ENCODE data around the gene DCC. TPM values are rescaled to one million over a fixed set of nuclear protein-coding genes. Genes with fewer than 3 reads are reported as not detected.

DCC gene
- total RNA-seq, 2 experiments from 2014 or later: not detected

DNA sequence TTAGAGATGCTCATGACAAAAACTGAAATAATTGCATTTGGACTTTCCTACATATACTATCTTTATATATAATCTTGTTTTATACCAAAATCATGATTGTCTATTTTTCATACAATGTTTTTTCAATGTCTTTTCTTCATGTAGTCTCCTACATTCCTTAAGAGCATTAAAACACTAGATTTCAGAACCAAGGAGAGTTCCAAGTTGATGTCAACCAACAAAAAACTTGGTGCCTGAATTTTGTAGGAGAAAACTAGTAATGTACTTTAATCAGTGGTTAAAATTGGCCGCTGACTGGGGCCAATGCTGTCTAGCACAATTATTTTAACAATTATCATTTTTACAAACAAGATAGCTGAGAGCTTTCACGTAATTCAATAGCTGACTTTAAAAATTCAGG is 678.8 kb downstream of the DCC start:
- no peak for DNase-seq
- ChIA-PET POLR2A (no interaction called here), CTCF (no interaction called here)
- no peak for TF ChIP-seq CTCF (IDR thresholded peaks at IDR 0.05)
- Mint-ChIP-seq H3K27me3 (no peaks in the 10 kb centered on the region), H3K36me3 (ENCODE audit: low read depth) (no peaks in the 10 kb centered on the region), H3K4me3 (no peak overlapping the region), H3K27ac (no peak overlapping the region), H3K4me1 (ENCODE audit: low read depth) (no peaks in the 10 kb centered on the region), H3K9me3 (peaks cover 6% of the 10 kb centered on the region)
- H3K27me3 ChIP-seq (ENCODE audit: control insufficient read depth in 1 of 2, insufficient read depth in 2 of 2, low read length in 2 of 2): no peaks in the 10 kb centered on the region
- H3K4me3 ChIP-seq (ENCODE audit: low read length): no peak overlapping the region
- H3K4me1 ChIP-seq (ENCODE audit: insufficient read depth, low read length): no peaks in the 10 kb centered on the region
- H3K9me3 ChIP-seq (ENCODE audit: control insufficient read depth in 1 of 2, insufficient read depth in 1 of 2, low read length in 2 of 2): no peaks in the 10 kb centered on the region
- ATAC-seq (ENCODE audit: poor library complexity): no peak
- intact Hi-C loops (cut with DNase I, micrococcal nuclease): no loop called here
- H3K27ac ChIP-seq (ENCODE audit: low read depth in 1 of 2, low read length in 2 of 2): no peak overlapping the region
- no peaks in the 10 kb centered on the region for H3K36me3 ChIP-seq (ENCODE audit: insufficient read depth, low read length)

DNA sequence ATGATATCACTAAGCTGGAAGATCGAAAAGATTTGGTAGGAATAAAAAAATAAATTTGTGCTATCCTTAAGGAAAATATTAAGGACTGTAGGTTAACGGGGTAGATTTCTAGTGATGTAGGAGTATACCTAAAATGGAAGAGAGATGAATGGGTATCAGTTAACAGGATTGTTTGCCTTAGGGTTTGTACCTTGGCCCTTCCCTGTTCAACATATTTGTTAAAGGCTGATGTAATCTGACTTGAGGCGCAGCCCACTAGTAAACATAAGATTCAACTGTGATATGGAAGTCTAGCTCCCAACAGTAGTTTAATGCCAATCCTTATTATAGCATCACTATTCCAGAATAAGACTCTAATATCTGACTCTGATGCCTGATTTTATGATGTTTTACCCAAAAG is 685.2 kb downstream of the DCC start:
- no peaks in the 10 kb centered on the region for H3K4me1 Mint-ChIP-seq (ENCODE audit: low read depth)
- Histone ChIP-seq H3K27me3 (ENCODE audit: control insufficient read depth in 1 of 2, insufficient read depth in 2 of 2, low read length in 2 of 2) (no peaks in the 10 kb centered on the region), H3K4me3 (ENCODE audit: low read length) (no peak overlapping the region), H3K9me3 (ENCODE audit: control insufficient read depth in 1 of 2, insufficient read depth in 1 of 2, low read length in 2 of 2) (no peaks in the 10 kb centered on the region), H3K36me3 (ENCODE audit: insufficient read depth, low read length) (no peaks in the 10 kb centered on the region), H3K4me1 (ENCODE audit: insufficient read depth, low read length) (no peaks in the 10 kb centered on the region), H3K27ac (ENCODE audit: low read depth in 1 of 2, low read length in 2 of 2) (no peak overlapping the region)
- no peak overlapping the region for H3K27ac Mint-ChIP-seq
- H3K36me3 Mint-ChIP-seq (ENCODE audit: low read depth): no peaks in the 10 kb centered on the region
- ChIA-PET CTCF (no interaction called here), POLR2A (no interaction called here)
- no peaks in the 10 kb centered on the region for H3K27me3 Mint-ChIP-seq
- peaks cover 10% of the 10 kb centered on the region for H3K9me3 Mint-ChIP-seq
- ATAC-seq (ENCODE audit: poor library complexity) (no peak), DNase-seq (no peak)
- no peak for TF ChIP-seq CTCF (IDR thresholded peaks at IDR 0.05)
- intact Hi-C loops (cut with DNase I, micrococcal nuclease): no loop called here
- H3K4me3 Mint-ChIP-seq: no peak overlapping the region

DNA sequence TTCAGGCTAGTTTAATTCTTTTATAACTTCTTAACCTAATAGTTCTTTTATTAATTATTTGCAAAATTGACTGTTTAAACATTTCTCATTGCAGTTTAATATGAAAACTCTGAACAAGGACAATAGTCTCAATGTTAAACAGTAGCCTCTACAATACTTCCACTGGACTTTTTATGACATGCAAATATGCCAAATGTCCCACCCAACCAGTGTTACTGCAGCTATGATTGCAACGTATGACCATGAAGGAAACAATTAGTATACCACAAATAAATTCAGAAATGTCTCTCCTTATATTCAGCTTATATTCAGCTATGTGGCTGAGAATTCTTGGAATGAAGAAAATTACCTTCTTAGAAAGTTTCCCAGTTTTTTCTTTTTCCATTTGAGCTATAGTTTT is 688.6 kb downstream of the DCC start:
- Histone ChIP-seq H3K36me3 (ENCODE audit: insufficient read depth, low read length) (no peaks in the 10 kb centered on the region), H3K9me3 (ENCODE audit: control insufficient read depth in 1 of 2, insufficient read depth in 1 of 2, low read length in 2 of 2) (no peaks in the 10 kb centered on the region), H3K27ac (ENCODE audit: low read depth in 1 of 2, low read length in 2 of 2) (no peak overlapping the region), H3K27me3 (ENCODE audit: control insufficient read depth in 1 of 2, insufficient read depth in 2 of 2, low read length in 2 of 2) (no peaks in the 10 kb centered on the region), H3K4me1 (ENCODE audit: insufficient read depth, low read length) (no peaks in the 10 kb centered on the region), H3K4me3 (ENCODE audit: low read length) (no peak overlapping the region)
- ATAC-seq (ENCODE audit: poor library complexity): no peak
- DNase-seq: no peak
- no peak overlapping the region for H3K27ac Mint-ChIP-seq
- H3K27me3 Mint-ChIP-seq: no peaks in the 10 kb centered on the region
- ChIA-PET CTCF (no interaction called here), POLR2A (no interaction called here)
- intact Hi-C loops (cut with DNase I, micrococcal nuclease): no loop called here
- no peak for TF ChIP-seq CTCF (IDR thresholded peaks at IDR 0.05)
- H3K36me3 Mint-ChIP-seq (ENCODE audit: low read depth): no peaks in the 10 kb centered on the region
- H3K4me3 Mint-ChIP-seq: no peak overlapping the region
- peaks cover 5% of the 10 kb centered on the region for H3K9me3 Mint-ChIP-seq
- H3K4me1 Mint-ChIP-seq (ENCODE audit: low read depth): no peaks in the 10 kb centered on the region
